Right renal cortex interstitium (tissue), 3 donors: ENCODE results near the gene ZNF367. TPM values are rescaled to one million over a fixed set of nuclear protein-coding genes. Genes with fewer than 3 reads are reported as not detected.

ENCODE experiments used
- DNase-seq, 3 donors: peaks; one replicate each; pipeline ENCODE4 v3.0.0-alpha.2; 2013; ENCODE audit warnings: low read depth in 3 of 3, low spot score in 2 of 3
- polyA plus RNA-seq, 3 donors: library from polyadenylated mRNA; unstranded; fragments of 120-200 nt; gene quantifications; one replicate each; pipeline ENCODE4 v1.2.1, GENCODE V29; 2013; ENCODE audit not compliant: insufficient read length in 3 of 3

The ZNF367 gene
- polyA plus RNA-seq, 3 donors: 8.4 to 10.5 (median 10.3) TPM

DNA sequence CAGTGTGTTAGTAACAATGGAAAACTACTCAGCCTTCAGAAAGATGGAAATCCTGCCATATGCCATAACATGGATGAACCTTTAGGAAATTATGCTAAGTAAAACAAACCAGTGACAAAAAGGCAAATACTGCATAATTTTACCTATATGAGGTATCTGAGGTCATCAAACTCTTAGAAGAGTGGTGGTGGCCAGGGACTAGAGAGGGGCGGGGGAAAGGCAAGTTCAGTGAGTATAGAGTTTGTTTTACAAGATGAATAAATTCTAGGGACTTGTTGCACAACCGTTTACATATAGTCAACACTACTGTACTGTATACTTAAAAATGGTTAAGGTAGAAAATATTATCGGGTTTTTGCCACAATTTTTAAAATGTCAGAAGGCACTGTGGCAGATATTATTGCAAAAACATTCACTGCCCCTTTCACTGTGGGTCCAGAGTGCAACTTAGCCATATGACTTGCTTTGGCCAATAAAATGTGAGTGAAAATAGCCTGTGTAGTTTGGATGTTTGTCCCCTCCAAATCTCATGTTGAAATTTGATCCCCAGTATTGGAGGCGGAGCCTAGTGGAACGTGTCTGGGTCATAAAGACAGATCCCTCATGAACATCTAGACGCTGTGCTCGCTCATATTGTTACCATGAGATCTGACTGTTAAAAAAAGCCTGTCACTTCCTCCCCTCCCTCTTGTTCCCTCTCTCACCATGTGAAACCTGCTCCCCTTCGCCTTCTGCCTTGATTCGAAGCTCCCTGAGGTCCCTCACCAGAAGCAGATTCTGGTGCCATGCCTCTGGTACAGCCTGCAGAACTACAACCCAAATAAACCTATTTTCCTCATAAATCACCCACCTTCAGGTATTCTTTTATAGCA, 9.5 kb downstream of the ZNF367 start:
- no peak for DNase-seq

DNA sequence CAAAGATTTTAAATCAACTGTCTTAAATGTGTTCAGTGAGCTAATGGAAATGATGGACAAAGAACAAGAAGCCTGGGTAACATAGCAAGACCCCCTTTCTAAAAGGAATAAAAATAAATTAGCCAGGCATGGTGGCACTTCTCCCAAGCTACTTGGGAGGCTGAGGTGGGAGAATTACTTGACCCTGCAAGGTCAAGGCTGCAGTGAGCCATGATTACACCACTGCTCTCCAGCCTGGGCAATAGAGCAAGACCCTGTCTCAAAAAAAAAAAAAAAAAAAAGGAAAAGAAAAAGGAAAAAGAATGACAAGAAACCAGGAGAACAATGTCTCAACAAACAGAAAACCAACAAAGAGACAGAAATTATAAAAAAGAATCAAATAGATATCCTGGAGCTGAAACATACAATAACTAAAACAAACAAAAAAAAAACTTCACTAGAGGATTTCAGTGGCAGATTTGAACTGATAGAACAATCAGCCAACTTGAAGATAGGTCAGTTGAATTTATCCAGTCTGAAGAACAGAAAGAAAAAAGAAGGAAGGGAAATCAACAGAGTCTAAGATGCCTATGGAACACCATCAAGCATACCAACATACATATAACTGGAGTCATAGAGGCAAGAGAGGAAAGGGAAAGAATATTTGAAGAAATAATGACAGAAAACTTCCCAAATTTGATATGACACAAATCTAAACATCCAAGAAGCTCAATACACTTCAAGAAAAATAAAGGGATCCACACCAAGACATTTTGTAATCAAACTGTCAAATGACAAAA, 17.8 kb downstream of the ZNF367 start:
- DNase-seq: no peak

DNA sequence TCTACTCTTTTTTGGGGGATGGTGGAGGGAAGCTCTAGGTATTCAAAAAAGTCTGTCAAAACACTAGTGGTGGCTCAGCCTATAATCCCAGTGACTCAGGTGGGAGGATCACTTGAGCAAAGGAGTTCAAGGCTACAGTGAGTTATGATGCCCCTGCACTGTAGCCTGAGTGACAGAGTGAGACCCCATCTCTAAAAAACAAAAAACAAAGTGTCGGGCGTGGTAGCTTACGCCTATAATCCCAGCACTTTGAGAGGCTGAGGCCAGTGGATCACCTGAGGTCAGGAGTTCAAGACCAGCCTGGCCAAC, 18.9 kb downstream of the ZNF367 start:
- no peak for DNase-seq

DNA sequence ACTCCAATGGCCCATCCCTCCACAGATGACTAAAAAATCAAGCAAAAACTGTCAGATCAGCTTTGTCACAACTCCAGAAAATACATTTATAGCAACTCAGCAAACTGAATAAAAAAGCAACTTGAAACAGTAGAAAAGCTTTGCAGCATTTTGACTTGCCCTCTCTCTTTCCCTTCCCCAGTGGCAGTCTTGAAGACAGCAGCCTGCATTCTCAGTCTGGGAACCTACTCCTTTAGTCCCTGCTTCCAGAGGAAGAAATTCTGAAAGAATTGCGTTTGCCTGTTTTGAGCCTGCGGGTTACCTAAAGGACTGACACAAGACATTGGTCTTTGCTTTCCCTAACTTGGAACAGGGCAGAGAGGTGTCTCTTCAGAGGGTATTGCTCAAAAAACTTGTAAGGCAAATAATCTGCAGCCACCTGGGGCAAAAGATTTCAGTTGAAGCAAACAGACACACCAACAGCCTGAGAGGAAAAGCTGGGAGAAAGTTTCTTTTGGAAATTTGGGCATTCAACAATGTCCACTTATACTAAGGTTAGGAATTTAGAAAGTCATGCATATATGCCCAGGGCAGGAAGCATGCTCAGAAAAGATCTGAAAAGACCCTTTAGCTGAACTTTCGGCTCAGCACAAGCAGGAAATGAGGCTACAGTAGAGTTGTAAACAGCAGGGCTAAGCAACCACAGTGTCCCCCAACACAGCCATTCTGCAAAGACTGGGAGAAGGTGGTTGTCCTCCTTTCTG, 19.4 kb downstream of the ZNF367 start:
- no peak for DNase-seq

DNA sequence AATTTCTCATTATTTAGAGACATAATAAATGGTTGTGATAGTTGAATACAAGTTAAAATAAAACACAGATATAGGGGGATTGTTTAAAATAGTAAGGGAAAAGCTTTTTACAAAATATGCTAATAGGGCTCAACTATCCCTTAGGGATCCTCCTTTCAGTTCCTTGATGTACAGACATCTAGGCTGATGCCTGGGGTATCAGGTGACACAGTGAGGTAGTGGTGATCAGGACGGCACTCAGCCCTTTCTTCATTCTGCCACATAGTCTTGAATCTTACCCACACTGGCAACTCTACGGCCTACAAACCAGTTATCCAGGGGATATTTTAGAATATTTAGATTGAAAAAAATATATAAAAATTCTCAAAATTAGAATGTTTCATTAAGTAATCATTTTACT, 22.2 kb downstream of the ZNF367 start:
- DNase-seq: no peak

DNA sequence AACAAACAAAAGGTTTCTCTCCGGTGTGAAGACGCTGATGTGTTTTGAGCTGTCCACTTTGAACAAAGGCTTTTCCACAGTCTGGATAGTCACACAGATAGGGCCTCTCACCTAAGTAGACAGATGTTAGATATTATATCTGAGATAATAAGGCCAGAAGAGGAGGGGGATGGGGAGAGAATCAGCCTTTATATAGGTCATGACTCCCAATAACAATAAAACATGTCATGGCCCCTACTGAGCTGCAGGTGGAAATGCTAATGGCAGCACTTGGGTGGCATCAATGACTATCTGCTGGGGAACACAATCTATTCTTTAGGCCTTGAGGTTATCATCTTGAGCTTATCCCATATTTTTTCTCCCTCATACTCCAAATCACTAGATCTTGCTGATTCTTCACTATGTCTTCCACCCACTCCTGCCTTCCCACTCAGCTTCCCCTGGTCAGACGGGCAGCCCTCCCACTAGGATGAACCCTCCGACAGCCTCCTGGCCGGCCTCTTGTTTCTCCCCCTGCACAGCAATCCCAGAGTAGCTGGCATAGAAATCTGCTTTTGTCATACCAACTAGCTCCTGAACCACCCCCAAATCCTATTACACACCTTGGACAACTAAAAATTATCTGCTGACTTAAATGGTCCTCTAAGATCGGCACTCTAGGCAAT, 23.2 kb downstream of the ZNF367 start:
- no peak for DNase-seq

DNA sequence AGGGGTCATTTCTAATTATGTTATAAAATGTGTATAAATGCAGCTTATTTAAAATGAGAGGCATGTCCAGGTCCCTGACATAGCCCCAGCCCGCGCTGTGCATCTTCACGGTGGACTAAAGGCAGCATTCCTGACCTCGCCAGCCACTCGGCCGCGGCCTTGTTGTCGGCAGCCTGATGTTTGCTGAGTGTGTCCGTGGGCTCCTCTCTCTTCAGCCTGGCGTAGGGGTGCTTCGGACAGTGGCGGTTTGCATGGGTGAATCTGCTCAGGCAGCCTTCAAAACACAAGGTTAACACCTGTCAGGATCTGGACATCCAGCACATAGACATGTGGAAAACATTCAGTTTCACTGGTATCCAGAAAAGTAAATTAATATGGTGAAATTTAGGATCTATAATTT, 25.9 kb downstream of the ZNF367 start:
- DNase-seq: no peak

DNA sequence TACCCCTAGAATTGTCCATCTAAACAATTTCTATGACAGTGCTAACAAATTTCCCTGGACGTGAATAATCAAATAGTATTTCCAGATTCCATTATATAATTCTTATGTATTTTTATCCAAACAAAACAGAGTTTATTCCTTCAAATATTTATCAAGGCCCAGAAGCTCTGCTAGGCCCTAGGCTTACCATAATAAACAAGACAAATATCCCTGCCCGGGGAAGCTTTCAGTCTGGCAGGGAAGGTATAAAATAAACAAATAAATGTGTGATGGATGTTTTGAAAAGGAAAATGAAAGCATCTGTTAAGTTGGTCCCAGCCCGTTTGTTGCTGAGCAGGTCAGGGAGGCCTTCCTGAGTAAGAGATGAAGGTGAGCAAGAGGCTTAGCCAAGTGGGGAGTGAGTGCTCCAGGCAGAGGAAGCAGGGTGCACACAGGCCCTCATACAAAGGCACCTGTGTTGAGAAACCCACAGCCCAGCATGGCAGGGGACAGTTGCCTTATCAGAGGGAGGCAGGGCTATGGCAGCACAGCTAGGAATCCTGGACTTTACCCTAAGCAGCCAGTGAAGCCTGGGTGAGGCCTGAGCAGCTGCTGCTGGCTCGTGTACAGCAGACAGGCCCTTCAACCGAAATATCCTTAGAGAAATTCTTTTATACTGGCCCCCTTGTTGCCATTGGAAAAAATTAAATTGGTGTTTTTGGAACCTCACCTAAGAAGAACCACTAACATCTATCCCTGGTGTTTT, 27.0 kb downstream of the ZNF367 start:
- DNase-seq: no peak

DNA sequence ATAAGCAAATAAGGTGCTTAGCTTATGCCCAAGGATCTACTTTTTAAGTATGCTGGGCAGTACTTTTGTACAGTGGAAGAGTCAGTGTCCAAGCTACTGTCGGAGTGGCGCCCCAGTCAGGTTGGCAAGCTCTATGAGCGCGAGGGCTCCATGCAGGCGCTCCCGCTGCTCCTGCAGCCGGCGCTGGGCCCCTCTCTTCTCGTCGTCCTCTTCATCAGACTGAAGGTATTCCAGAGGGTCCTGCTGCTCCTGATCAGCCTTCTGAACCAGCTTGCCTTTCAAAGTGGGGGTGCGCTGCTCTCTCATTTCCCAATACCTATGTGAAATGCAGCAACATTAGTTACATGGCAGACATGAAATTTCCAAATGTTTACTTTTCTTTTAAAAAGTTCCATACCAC, 30.0 kb downstream of the ZNF367 start:
- DNase-seq: no peak

DNA sequence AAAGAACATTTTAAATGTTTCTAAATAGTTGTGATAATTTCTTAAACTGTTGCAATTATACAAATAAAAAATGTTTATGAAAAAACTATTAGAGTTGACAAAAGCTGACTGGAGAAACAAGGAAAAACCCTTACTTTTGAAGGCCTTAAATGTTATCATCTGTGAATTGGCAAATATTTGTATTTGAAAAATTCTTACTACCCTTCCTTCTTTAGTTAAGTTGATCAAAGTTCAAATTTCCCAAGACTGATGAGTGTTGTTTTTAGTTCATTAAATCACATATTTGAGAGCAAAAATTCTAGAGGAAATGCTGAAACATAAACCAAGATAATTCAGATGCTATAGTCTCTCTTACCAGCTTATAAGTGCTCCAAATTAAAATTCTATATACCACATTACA, 32.0 kb downstream of the ZNF367 start:
- DNase-seq: no peak

DNA sequence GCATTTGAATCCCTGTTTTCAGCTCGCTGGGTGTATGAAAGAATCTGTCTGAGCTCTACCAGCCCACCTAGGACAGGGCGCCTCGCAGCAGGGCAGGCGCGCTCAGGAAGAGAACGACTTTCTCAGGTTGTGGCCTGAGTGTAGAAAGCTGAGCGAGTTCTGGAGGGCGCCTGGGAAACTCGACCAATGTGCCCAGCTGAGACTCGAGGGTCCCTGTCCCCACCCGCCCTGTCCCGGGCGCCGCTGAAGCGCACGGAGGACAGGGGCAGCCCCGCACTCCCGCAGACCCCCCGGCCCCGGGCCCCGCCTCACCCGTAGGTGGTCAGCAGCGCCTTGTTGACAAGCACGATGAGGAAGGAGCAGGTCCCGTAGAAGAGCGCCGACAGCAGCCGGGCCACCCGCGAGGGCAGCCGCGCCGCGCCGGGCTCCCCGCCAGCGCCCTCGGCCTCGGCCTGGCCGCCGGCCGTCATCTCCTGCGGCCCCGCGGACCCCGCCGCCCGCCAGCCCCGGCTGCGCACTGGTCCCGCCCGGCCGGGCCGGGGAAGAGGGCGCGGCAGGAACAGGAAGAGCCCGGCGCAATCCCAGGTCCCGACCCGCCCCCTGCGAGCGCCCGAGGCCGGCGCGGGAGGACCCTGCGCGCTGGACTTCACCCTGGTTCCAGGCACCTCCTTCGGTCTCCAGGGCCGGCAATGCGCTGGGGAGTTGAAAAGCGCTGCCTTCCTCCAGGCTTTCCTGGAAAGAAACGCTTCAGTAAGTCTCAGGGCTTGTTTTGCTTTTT, 34.8 kb downstream of the ZNF367 start, which contains the start of gene SLC35D2:
Gene SLC35D2 (minus strand): TSS at position 547 of the 778 bp plus-strand sequence. CDS start 77 bp downstream, at position 470.
- DNase-seq: peak in 1 of 3 donors; percentile 33

DNA sequence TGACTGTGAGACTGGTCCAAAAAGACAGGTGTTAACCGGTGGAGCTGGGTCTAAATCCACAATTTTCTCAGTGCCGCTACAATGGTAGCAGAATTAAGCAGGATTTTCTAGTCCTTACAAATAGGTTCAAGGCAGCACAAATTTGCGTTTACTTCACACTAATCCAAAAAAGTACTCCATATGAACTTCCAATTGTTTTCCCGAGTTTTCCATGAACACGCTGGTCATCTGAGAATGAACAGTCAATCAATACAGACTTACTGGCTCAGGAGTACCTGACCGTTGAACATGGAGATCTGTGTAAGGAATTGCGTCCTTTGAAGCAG, 35.4 kb downstream of the ZNF367 start:
- DNase-seq: no peak

DNA sequence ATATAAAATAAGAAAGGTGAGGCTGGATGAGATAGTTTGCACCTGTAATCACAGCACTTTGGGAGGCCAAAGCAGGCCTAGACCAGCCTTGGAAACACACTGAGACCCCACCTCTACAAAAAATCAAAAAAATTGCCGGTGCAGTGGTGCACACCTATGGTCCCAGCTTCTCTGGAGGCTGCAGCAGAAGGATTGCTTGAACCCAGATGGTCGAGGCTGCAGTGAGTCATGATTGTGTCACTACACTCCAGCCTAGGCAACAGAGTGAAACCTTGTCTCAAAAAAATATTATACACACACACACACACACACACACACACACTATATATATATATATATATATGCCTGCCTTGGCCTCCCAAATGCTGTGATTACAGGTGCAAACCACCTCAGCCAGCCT, 36.0 kb downstream of the ZNF367 start:
- no peak for DNase-seq

DNA sequence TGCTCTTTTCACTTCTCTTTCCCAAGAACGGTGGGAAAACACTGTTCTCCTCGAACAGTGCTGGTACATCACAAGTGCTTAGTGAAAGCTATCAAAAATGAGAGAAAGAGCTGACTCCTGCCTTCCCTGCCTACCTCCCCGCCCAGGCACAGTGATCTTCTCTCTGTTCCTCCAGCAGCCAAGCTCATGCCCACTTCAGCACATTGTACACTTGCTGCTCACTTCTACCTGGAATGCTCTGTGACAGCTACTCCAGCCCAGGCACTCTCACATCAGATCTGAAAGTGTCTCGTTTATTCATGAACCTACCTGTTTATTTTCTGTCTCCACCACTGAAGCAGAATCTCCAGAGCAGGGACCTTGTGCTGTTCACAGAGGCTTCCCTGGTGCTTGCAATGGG, 36.5 kb downstream of the ZNF367 start:
- DNase-seq: no peak

DNA sequence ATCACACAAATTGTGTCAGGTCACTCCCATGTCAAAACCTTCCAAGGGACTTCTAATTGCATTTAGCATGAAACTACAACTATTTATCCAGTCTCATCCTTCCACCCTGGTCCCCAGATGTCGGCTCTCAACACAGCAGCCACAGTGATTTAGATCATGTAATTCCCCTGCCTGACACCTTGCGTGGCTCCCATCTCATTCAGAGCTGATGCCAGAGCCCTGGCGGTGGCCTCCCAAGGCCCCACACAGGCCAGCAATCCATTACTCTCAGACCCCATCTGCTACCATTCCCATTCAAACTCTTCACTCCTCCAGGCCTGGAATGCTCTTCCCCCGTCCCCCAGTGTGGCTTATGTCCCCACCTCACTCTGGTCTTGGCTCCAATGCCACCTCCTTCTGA, 37.0 kb downstream of the ZNF367 start:
- DNase-seq: no peak

DNA sequence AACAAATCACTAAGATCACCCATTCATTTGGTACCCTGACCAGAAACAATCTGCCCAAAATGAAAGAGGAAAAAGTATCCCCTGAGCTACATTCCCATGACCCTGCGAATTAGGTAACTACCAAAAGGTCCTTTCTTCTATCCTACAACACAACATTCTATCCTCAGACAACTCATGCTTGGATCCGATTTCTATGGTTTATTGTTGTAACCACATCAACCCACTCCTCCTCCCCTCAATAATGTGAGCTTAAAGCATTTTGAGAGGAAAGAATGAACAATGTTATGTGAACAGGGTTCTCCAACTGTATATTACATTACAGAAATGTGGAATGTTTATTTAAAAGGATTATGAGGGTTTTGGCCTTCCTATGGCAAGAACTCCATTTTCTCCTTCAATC, 38.7 kb downstream of the ZNF367 start:
- DNase-seq: no peak

DNA sequence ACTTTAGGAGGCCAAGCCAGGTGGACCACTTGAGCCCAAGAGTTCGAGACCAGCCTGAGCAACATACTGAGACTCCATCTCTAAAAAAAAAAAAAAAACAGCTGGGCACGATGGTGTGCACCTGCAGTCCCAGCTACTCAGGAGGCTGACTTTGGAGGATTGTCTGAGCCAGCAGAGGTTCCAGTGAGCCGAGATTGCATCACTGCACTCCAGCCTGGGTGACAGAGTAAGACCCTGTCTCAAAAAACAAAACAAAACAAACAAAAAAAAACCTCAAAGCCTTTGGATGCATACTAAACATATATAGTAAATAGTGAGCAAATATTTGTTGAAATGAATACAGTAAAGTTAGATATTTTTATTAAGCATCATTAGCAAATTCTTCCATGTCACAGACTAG, 40.0 kb downstream of the ZNF367 start:
- no peak for DNase-seq

DNA sequence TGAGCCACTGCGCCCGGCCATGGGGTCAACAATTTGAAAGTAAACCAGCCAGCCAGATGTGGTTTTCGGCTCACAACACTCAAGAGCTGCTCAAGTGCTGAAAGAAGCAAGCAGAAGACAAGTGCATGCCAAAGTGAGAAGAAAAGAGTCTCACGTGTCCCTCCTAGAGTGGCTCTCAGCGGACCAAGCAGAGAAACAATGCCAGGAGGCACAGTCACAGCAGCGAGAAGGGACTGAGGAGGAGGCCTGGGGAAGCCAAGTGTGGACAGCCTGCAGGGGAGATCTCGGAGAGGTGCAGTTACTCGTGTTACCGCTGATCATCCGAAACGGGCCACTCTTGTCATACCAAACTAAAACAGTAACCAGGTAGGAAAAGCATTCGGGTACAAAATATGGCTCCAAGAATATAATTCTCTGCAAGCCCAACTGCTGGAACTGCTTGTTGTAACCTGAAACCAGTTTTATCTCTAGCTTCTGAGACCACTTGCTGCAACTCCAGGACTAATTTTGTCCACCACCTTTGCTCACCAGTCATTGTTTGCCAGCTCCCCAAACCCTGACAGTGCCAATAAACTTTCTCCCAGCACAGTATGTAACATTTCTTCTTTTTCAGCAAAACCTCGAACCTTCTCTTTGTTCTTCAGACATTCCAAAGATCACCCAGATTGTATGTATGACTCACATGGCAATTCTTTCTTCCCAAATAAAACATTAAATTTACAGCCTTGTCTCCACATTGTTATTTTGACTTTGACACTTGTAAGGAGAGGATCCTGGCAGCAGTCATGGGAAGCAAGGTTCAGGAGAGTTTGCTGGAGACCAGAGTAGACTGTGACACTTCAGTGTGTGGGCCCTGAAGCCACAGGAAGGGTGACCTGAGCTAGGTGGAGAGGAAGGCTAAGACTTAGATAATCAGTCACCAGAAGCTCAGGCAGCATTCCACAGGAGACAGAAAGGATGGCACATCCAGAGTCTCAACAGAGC, 41.0 kb downstream of the ZNF367 start:
- DNase-seq: no peak
